GM21447 (cell line): ENCODE results near the gene PCP4L1.

ENCODE experiments used
- ATAC-seq: cut with Tn5 transposase; IDR thresholded peaks from one replicate; pipeline ENCODE4 v1.9.1; 2021; ENCODE audit not compliant: unreplicated experiment

PCP4L1 gene

DNA sequence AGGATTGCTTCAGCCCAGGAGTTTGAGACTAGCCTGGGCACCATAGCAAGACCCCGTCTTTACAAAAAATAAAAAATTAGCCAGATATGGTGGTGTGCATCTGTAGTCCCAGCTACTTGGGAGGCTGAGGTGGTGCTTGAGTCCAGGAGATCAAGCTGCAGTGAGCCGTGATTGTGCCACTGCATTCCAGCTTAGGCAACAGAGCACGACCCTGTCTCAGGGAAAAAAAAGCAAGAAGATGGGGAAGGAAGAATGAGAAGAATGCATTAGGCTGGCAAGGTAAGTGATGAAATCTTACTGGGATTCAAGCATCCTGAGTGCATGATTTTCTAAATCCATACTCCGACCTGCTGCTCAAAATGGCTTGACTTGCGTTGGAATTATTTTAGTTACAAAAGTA lies 6.8 kb downstream of the PCP4L1 start:
- no peak for ATAC-seq

DNA sequence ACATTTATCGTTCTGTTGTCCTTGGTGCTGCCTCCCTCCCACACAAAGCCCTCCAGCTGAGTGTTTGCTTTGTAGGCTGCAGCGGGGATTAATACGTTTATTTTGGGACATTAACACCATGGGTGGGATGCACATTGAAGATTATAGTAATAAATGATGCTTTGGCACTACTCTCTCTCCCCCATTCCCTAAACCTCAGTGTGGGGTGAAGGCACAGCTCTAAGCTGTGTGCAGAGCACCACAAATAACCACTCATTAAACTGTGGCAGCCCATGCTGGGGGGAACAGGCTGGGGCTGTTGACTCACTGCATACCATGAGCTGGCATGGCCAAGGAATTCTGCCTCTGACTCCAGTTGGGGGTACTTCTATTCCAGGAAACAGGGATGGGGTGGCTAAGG lies 7.7 kb downstream of the PCP4L1 start:
- ATAC-seq: no peak

DNA sequence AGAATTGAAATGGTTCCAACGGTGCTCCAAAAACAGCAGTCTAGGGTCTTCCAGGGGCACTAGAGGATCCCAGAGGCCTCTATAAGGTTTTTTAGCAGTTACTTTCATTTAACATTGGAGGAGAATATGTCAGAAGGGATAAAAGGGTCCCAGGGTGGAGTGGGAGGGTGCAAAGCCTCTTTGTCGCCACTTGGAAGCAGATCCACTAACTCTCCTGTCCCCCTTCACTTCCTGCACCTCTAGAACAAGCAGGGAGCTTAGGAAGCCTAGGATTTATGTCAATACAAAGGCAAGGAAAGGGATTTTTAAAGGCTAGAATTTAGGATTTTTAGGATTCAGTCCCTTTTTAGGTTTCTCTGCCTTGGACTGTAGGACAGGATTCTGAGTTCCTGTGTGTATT lies 8.3 kb downstream of the PCP4L1 start:
- ATAC-seq: no peak

DNA sequence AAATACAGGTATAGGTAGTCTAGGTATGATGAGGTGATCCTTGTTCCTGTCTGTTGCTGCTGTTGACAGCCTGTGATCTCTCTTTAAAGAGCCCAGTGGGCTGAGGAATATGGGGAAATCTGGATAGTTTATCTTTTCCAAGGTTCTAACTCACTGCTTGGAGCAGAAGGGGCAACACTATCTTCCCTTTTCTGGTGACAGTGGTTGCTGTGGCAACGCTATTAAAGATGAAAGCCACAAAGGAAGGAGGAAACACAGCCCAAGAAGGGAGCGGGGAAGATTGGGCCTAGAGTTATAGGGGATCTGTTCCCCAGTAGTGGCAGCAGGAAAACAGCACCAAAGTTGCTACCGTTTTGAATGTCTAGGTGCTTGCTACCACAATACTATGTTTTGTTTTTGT lies 8.8 kb downstream of the PCP4L1 start:
- ATAC-seq: no peak

GRCh38 chr1:161273402-161273801 lies 14.9 kb downstream of the PCP4L1 start:
- no peak for ATAC-seq

GRCh38 chr1:161274874-161275273 lies 16.3 kb downstream of the PCP4L1 start:
- no peak for ATAC-seq

DNA sequence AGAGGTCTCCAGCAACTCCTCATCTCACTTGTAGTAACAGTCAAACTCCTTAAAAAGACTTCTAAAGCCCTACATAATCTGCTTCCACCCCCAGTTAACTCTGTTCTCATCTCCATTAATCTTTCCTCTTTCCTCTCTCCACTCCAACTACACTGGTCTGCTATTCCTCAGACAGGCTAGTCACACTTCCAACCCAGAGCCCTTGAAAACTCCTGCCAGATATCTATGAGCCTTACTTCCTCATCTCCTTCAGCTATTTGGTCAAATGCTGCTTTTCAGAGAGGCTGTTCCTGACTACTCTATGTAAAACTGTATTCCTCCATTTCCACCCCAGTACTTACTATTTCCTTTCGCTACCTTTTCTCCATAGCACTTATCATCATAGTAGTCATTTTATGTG lies 24.4 kb downstream of the PCP4L1 start:
- ATAC-seq: no peak

DNA sequence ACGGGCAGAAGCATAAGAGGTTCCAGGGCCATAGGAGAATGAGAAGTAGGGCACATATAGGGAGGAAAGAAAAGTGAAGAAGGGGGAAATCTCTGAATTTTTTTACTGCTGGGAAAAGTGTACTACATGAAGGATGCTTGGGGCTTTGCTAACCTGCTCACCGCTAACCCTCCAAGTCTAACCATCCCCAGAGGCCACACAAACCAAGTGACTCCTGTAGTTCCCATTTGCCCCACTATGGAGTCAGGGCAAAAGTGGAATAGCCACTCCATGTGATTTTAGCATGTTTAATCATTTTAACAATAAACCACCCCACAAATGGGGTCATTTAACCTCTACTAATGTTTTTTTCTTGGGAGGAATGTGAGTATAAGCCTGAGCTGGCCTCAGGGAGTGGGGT lies 26.6 kb downstream of the PCP4L1 start:
- ATAC-seq: no peak

GRCh38 chr1:161285521-161285920 lies 27.0 kb downstream of the PCP4L1 start:
- ATAC-seq: no peak

DNA sequence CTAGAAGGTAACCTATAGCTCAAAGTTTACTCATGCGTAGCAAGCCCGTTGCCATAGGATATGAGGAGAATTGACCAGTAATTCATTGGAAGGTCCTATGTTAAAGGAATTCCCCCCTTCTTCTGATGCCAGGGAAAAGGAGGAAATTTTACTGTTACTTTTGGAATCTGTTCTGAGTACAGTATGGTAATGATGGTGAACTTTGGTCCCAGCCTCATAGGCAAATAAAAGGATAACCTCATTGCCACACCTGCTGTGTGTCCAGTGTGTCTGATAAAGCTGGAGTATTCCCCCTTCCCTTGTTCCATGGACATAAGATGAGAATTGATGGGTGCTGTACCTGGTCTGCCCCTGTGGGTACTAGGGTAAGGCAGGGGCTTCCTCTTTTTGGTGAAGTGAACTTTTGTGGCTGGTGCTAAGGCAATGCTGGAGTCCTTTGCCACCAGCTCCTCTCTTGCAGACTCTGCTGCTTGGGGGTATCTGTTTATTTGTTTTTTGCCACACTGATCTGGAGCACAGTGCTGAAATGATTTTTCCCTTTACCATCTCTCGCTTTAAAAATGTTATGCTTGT lies 29.0 kb downstream of the PCP4L1 start:
- ATAC-seq: no peak

GRCh38 chr1:161290779-161291178 lies 32.2 kb downstream of the PCP4L1 start:
- ATAC-seq: no peak

DNA sequence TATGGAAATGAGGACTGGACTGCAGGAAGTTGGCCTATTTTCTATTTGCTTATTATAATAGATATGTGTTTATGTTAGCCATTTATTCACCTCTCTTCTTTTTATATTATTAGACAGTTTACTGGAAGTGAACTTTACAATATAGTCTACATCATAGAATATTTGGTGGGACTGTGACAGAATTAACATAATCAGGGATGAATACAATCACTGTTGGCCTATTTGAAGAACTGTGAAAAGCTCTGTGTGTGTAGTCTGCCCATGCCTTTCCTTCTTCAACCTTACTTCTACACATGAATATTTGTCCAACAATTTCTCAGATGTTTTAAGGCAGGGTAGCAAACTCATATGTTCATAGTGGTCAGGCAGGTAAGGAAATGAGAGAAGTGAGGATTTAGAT lies 38.9 kb downstream of the PCP4L1 start:
- no peak for ATAC-seq

- no peak for ATAC-seq
Observed at GRCh38 chr1:161298116-161298515, 39.6 kb downstream of the PCP4L1 start.

- no peak for ATAC-seq
Observed at GRCh38 chr1:161299347-161299746, 40.8 kb downstream of the PCP4L1 start.

DNA sequence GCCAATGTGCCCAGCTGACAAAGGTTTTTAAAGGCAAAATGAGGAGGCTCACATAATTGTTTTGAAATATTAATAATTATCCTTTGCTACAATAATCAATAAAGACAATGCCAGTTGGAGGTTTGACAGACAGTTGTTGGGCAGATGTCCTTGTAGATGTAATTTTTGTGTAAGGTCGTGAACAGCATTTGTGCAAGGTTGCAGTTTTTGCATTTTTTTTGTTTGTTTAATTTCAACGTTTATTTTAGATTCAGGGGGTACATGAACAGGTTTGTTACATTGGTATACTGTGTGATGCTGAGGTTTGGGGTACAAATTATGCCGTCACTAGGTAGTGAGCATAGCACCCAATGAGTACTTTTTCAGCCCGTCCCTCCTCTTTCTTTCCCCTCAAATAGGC lies 41.9 kb downstream of the PCP4L1 start:
- ATAC-seq: no peak

DNA sequence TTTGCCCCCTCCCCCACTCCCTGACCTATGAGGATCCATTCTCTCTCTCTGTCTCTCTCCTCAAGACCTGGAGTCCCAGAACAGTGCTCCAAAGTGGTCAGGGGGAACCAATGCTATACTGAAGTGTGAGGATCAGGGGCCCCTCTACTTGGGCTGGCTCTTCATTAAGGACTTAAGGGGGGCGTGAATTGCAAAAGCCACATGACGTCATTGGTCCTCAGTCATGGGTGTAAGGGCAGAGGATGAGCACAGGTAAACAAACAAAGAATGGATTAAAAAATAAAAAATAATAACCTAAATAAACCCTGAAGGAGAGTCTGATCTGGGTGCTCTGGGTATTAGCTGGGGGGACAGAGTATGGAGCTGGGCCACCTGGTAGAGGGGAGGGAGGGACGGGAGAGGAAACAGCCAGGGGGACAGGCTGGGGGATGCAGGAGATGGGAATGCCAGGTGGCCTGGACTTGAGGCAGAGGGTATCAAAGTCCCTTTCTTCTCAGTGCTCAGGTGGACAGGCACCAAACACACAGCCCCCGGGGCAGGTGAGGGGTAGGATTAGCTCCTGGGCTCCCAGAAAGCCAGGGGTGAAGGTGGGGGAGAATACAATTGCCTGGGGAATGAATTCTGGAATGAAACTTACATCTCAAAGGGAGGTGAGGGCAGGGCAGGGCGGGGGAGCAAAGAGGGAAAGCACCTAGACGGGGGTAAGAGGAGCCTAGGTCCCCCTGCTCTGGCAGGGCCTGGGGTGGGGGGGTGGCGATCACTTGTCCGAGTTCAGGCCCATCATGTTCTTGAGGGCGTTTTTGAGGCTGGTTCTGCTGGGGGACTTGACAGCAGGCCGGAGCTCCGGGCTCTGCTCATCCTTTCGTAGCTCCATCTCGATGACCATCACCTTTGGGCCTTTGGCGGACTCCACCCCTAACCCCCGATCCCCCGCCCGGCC lies 46.7 kb downstream of the PCP4L1 start:
- ATAC-seq: no peak

DNA sequence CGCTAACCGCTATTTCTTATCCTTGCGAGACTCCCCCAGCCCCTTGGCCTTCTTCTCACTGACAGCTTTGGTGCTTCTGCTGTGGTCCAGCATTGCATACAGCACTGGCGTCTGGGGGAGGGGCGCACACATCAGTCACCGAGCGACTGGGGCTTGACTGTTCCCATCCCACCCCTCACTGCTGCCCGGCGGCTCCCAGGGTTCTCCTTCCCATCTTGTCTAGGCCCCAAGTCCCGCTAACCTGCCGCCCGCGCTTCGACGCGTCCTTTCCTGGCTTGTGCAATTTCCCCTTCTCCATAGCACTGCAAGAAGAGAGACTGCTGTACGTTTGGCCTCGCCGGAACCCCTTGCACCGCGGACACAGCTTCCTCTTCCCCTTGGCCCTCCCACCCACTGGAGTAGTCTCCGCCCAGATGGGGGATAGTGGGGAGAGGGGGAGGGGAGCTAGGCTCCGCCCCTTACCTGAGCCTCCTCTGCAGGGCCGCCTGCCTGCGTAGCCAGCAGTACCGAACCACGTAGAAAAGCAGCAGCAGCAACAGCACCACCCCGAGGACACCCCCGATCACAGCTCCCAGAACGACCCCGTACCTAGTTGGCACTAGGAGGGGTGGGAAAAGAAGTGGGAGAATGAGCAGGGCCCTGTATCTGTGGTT lies 47.4 kb downstream of the PCP4L1 start:
- ATAC-seq: peak; percentile 74

DNA sequence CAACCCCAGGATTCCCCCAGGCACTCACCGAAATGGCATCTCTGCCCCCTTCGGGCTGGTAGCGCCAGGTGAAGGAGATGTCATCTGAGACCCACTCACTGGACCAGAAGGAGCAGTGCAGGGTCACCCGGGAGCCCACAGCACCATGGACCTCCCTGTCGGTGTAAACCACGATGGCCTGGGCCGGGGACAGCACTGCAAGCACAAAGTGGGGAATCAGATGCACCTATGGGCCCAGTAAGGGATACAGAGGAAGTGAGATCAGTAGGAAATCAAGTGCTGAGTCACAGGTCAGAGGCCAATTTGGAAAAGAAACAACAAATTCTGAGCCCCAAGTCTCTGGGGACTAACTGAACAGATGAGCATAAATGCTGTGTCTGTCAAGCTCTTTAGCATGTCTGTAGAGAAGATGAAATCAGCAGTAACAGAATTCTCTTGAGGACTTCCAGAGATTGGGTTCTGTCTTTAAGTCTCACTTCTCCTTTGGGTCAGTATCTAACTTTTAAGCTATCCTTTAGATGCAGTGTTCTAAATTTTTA lies 48.8 kb downstream of the PCP4L1 start:
- no peak for ATAC-seq

GRCh38 chr1:161307892-161308638 lies 49.5 kb downstream of the PCP4L1 start:
- no peak for ATAC-seq

- ATAC-seq: no peak
Observed at GRCh38 chr1:161309868-161310267, 51.3 kb downstream of the PCP4L1 start, which contains the start of gene MPZ. TSS of gene MPZ (minus strand) at chr1:161309968. CDS start at chr1:161309905, 63 bp downstream.

GRCh38 chr1:161311595-161312181 lies 53.1 kb downstream of the PCP4L1 start:
- no peak for ATAC-seq
